Neural cell (in vitro differentiated cells): Measurements from ENCODE around the gene DPAGT1. TPM values are rescaled to one million over a fixed set of nuclear protein-coding genes. Genes with fewer than 3 reads are reported as not detected.

Experiments
- H2AFZ ChIP-seq: fragments of 200-600, 300-800 bp; sonication (generic), shearing (Covaris generic); 2 replicates; pipeline ENCODE4 v1.6.0; 2014; ENCODE audit warnings: low read depth, mild to moderate bottlenecking, antibody characterized with exemption, low read length, moderate library complexity
- H3F3A ChIP-seq: fragments of 200-600 bp; shearing (Covaris generic); 2 replicates; pipeline ENCODE4 v1.6.1; 2016; ENCODE audit warnings: mild to moderate bottlenecking, moderate library complexity, mixed read lengths, antibody characterized with exemption, low read length; ENCODE audit not compliant: insufficient read depth, poor library complexity, severe bottlenecking
- H3K27ac ChIP-seq: fragments of 200-600, 300-800 bp; sonication (generic), shearing (Covaris generic); 2 replicates; pipeline ENCODE4 v1.5.1; 2014; ENCODE audit warnings: mild to moderate bottlenecking, low read length, moderate library complexity
- H3K27me3 ChIP-seq: fragments of 300-800, 200-600 bp; sonication (generic), shearing (Covaris generic); 2 replicates; pipeline ENCODE4 v1.6.0; 2014; ENCODE audit warnings: mild to moderate bottlenecking, low read depth, low read length, moderate library complexity; ENCODE audit not compliant: insufficient read depth
- H3K36me3 ChIP-seq: fragments of 300-800, 200-600 bp; sonication (generic), shearing (Covaris generic); 2 replicates; pipeline ENCODE4 v1.5.1; 2014; ENCODE audit warnings: mild to moderate bottlenecking, antibody characterized with exemption, low read length, moderate library complexity; ENCODE audit not compliant: insufficient read depth
- H3K4me2 ChIP-seq: fragments of 300-800, 200-600 bp; sonication (generic), shearing (Covaris generic); 2 replicates; pipeline ENCODE4 v1.6.0; 2014; ENCODE audit warnings: mild to moderate bottlenecking, low read length
- H3K4me3 ChIP-seq: fragments of 300-800, 200-600 bp; sonication (generic), shearing (Covaris generic); 2 replicates; pipeline ENCODE4 v1.5.1; 2014; ENCODE audit warnings: mild to moderate bottlenecking, low read length, moderate library complexity
- H3K79me2 ChIP-seq: fragments of 200-600 bp; shearing (Covaris generic); replicated peaks from 2 replicates; pipeline ENCODE4 v1.6.0; 2014; ENCODE audit warnings: mild to moderate bottlenecking, low read length, moderate library complexity; ENCODE audit not compliant: insufficient read depth
- H3K9ac ChIP-seq: fragments of 300-800, 200-600 bp; sonication (generic), shearing (Covaris generic); 2 replicates; pipeline ENCODE4 v1.6.1; 2016; ENCODE audit warnings: mild to moderate bottlenecking, low read length, mixed read lengths
- H3K9me2 ChIP-seq: fragments of 200-600 bp; shearing (Covaris generic); 2 replicates; pipeline ENCODE4 v1.6.1; 2016; ENCODE audit warnings: mild to moderate bottlenecking, low read length, mixed read lengths; ENCODE audit not compliant: insufficient read depth
- H3K9me3 ChIP-seq: fragments of 200-600, 300-800 bp; sonication (generic), shearing (Covaris generic); 2 replicates; pipeline ENCODE4 v1.6.1; 2016; ENCODE audit warnings: mild to moderate bottlenecking, mixed run types, low read length, moderate library complexity, mixed read lengths
- H4K20me1 ChIP-seq: fragments of 200-600 bp; shearing (Covaris generic); 2 replicates; pipeline ENCODE4 v1.6.1; 2016; ENCODE audit warnings: mild to moderate bottlenecking, mixed run types; ENCODE audit not compliant: insufficient read depth
- EP300 ChIP-seq: fragments of 450-650 bp; conservative IDR thresholded peaks from 2 replicates; pipeline ENCODE4 v1.6.1; 2014; ENCODE audit warnings: antibody characterized with exemption, mild to moderate bottlenecking, moderate library complexity; ENCODE audit not compliant: poor library complexity, severe bottlenecking
- EZH2 ChIP-seq: fragments of 200-600, 300-800 bp; shearing (Covaris generic), sonication (generic); IDR thresholded peaks from 2 replicates; pipeline ENCODE4 v1.6.1; 2014; ENCODE audit warnings: antibody characterized with exemption, low read length, borderline replicate concordance, mild to moderate bottlenecking; ENCODE audit not compliant: insufficient read depth, poor library complexity, severe bottlenecking
- MXI1 ChIP-seq: fragments of 450-650 bp; conservative IDR thresholded peaks from 2 replicates; pipeline ENCODE4 v1.6.1; 2014; ENCODE audit warnings: antibody characterized with exemption, mild to moderate bottlenecking; ENCODE audit not compliant: poor library complexity, severe bottlenecking
- POLR2AphosphoS5 ChIP-seq: IDR thresholded peaks from 2 replicates; pipeline ENCODE4 v1.6.1; 2012
- RAD21 ChIP-seq: fragments of 450-650 bp; conservative IDR thresholded peaks from 2 replicates; pipeline ENCODE4 v1.6.1; 2014; ENCODE audit warnings: antibody characterized with exemption, mild to moderate bottlenecking, moderate library complexity
- SMC3 ChIP-seq: fragments of 450-650 bp; conservative IDR thresholded peaks from 2 replicates; pipeline ENCODE4 v1.6.1; 2014; ENCODE audit warnings: antibody characterized with exemption, mild to moderate bottlenecking, moderate library complexity; ENCODE audit not compliant: poor library complexity
- TAF1 ChIP-seq: IDR thresholded peaks from 2 replicates; pipeline ENCODE4 v1.6.1; 2012; ENCODE audit warnings: low read depth
- polyA plus RNA-seq: library from polyadenylated mRNA; depleted of rRNA; stranded (reverse); fragments of >200 nt; gene quantifications from 2 replicates; pipeline ENCODE4 v1.2.3, GENCODE V29; 2014
- TF ChIP-seq, protein P1 (sequence below): fragments of 450-650 bp; IDR thresholded peaks from 2 replicates; pipeline ENCODE4 v1.5.1; 2014; ENCODE audit warnings: antibody characterized with exemption, mild to moderate bottlenecking, moderate library complexity; ENCODE audit not compliant: poor library complexity, severe bottlenecking
- TF ChIP-seq, protein P2 (sequence below): IDR thresholded peaks from 2 replicates; pipeline ENCODE4 v1.6.1; 2012; ENCODE audit warnings: borderline replicate concordance

DPAGT1 gene
- polyA plus RNA-seq, 1 donor from 2014 or later = 9.8 TPM

DNA sequence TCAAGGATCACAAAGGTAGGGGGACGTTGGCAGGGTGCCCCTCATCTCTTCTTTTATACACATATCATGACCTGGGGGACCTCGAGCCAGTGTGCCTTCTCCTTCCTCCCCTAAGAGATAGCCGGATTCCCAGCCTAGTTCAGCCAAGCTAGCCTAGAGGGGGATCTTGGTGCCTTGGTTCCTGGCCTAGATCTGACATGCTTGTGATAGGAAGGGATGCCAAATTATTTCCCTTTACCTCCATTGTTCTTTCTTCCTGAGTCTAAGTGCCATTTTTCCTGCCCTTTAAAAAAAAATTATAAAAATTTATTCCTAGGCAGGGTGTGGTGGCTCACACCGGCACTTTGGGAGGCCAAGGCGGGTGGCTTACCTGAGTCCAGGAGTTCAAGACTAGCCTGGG is 12.7 kb upstream of the DPAGT1 start:
- Histone ChIP-seq H3K27ac (no peak overlapping the region), H3K36me3 (no peaks in the 10 kb centered on the region)
- TF ChIP-seq, protein P1, sequence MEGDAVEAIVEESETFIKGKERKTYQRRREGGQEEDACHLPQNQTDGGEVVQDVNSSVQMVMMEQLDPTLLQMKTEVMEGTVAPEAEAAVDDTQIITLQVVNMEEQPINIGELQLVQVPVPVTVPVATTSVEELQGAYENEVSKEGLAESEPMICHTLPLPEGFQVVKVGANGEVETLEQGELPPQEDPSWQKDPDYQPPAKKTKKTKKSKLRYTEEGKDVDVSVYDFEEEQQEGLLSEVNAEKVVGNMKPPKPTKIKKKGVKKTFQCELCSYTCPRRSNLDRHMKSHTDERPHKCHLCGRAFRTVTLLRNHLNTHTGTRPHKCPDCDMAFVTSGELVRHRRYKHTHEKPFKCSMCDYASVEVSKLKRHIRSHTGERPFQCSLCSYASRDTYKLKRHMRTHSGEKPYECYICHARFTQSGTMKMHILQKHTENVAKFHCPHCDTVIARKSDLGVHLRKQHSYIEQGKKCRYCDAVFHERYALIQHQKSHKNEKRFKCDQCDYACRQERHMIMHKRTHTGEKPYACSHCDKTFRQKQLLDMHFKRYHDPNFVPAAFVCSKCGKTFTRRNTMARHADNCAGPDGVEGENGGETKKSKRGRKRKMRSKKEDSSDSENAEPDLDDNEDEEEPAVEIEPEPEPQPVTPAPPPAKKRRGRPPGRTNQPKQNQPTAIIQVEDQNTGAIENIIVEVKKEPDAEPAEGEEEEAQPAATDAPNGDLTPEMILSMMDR = no peak
- TF ChIP-seq TAF1 = no peak
- TF ChIP-seq RAD21 = no peak
- TF ChIP-seq POLR2AphosphoS5 = no peak
- TF ChIP-seq MXI1 = no peak
- TF ChIP-seq SMC3 = no peak
- no peak for TF ChIP-seq EZH2

DNA sequence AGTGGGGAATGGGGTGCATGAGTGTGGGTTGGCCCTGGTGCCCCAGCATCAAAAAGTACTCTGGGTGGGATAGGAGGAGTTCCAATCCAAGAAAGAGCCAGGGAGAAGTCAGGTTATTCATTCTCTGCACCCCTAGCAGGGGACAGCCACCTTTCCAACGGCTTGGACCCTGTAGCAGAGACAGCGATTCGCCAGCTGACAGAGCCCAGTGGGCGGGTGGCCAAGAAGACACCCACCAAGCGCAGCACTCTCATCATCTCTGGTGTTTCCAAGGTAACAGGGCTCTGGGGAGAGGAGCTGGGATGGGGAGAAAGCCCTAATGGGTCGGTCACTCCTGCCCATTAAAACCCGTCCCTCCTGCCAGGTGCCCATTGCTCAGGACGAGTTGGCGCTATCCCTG is 12.1 kb upstream of the DPAGT1 start:
- H3K27me3 ChIP-seq = no peaks in the 10 kb centered on the region
- TF ChIP-seq, protein P1 = no peak
- TF ChIP-seq TAF1 (no peak), POLR2AphosphoS5 (no peak), EP300 (no peak), SMC3 (no peak), MXI1 (no peak), RAD21 (no peak), EZH2 (no peak)
- TF ChIP-seq, protein P2, sequence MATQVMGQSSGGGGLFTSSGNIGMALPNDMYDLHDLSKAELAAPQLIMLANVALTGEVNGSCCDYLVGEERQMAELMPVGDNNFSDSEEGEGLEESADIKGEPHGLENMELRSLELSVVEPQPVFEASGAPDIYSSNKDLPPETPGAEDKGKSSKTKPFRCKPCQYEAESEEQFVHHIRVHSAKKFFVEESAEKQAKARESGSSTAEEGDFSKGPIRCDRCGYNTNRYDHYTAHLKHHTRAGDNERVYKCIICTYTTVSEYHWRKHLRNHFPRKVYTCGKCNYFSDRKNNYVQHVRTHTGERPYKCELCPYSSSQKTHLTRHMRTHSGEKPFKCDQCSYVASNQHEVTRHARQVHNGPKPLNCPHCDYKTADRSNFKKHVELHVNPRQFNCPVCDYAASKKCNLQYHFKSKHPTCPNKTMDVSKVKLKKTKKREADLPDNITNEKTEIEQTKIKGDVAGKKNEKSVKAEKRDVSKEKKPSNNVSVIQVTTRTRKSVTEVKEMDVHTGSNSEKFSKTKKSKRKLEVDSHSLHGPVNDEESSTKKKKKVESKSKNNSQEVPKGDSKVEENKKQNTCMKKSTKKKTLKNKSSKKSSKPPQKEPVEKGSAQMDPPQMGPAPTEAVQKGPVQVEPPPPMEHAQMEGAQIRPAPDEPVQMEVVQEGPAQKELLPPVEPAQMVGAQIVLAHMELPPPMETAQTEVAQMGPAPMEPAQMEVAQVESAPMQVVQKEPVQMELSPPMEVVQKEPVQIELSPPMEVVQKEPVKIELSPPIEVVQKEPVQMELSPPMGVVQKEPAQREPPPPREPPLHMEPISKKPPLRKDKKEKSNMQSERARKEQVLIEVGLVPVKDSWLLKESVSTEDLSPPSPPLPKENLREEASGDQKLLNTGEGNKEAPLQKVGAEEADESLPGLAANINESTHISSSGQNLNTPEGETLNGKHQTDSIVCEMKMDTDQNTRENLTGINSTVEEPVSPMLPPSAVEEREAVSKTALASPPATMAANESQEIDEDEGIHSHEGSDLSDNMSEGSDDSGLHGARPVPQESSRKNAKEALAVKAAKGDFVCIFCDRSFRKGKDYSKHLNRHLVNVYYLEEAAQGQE = no peak
- no peaks in the 10 kb centered on the region for H3K9me3 ChIP-seq
- no peak overlapping the region for H3K27ac ChIP-seq
- no peaks in the 10 kb centered on the region for H3K36me3 ChIP-seq
- H3K4me2 ChIP-seq = no peak overlapping the region
- no peak overlapping the region for H3K9ac ChIP-seq
- no peak overlapping the region for H3K4me3 ChIP-seq
- H3K9me2 ChIP-seq = no peaks in the 10 kb centered on the region
- no peaks in the 10 kb centered on the region for H3F3A ChIP-seq
- H4K20me1 ChIP-seq = no peaks in the 10 kb centered on the region
- H3K79me2 ChIP-seq = no peaks in the 10 kb centered on the region
- H2AFZ ChIP-seq = no peak overlapping the region

More for the DNA sequence above, 12.7 kb upstream of the DPAGT1 start:
- no peaks in the 10 kb centered on the region for H3K9me3 ChIP-seq
- no peak overlapping the region for H3K9ac ChIP-seq
- H3K9me2 ChIP-seq = no peaks in the 10 kb centered on the region
- H2AFZ ChIP-seq = no peak overlapping the region
- H3K27me3 ChIP-seq = no peaks in the 10 kb centered on the region
- H3F3A ChIP-seq = no peaks in the 10 kb centered on the region
- H3K4me3 ChIP-seq = no peak overlapping the region
- H3K79me2 ChIP-seq = no peaks in the 10 kb centered on the region
- H3K4me2 ChIP-seq = no peak overlapping the region
- H4K20me1 ChIP-seq = no peaks in the 10 kb centered on the region
